Measurements from ENCODE around the gene CCDC120.
A peak's percentile ranks its signal among the peaks of the same experiment; 100 is the strongest.

The CCDC120 gene

GRCh38 chrX:49101629-49101984 lies 42.8 kb downstream of the CCDC120 start:
- Histone ChIP-seq H3F3A (ENCODE audit: insufficient read depth, low read length) (peaks cover 4% of the 10 kb centered on the region), H3K79me2 (ENCODE audit: low read length) (no peaks in the 10 kb centered on the region), H3K36me3 (replicated peaks; ENCODE audit: insufficient read depth, low read length) (no peaks in the 10 kb centered on the region), H3K4me1 (ENCODE audit: low read length) (no peaks in the 10 kb centered on the region), H3K4me3 (ENCODE audit: low read length) (peak overlapping the region; percentile 78), H3K4me2 (ENCODE audit: low read depth, low read length) (peak overlapping the region; percentile 65), H3K27ac (ENCODE audit: low read length) (no peak overlapping the region), H4K20me1 (ENCODE audit: insufficient read depth, low read length) (no peaks in the 10 kb centered on the region), H3K9me2 (replicated peaks; ENCODE audit: insufficient read depth, low read length) (no peaks in the 10 kb centered on the region), H2AFZ (ENCODE audit: low read length) (peak overlapping the region; percentile 67; the same call in 1 of the 2 replicates), H3K27me3 (replicated peaks; ENCODE audit: insufficient read depth, low read length) (no peaks in the 10 kb centered on the region), H3K9ac (ENCODE audit: low read length) (peak overlapping the region; percentile 66; the same call in 1 of the 2 replicates), H3K9me3 (replicated peaks; ENCODE audit: insufficient read depth, low read length) (no peaks in the 10 kb centered on the region)
- no peak for TF ChIP-seq EZH2 (optimal IDR thresholded peaks at IDR 0.05; ENCODE audit: low read depth, low read length)
- peak; percentile 11; the same call in 1 of the 2 replicates for TF ChIP-seq CTCF (IDR thresholded peaks at IDR 0.05; ENCODE audit: low read length)
- DNase-seq: no peak

GRCh38 chrX:49102190-49102589 lies 43.4 kb downstream of the CCDC120 start:
- H2AFZ ChIP-seq (ENCODE audit: low read length): no peak overlapping the region
- H3K9me3 ChIP-seq (replicated peaks; ENCODE audit: insufficient read depth, low read length): no peaks in the 10 kb centered on the region
- H3K27ac ChIP-seq (ENCODE audit: low read length): no peak overlapping the region
- no peak overlapping the region for H3K4me3 ChIP-seq (ENCODE audit: low read length)
- no peaks in the 10 kb centered on the region for H3K27me3 ChIP-seq (replicated peaks; ENCODE audit: insufficient read depth, low read length)
- peaks cover 4% of the 10 kb centered on the region for H3F3A ChIP-seq (ENCODE audit: insufficient read depth, low read length)
- H3K9me2 ChIP-seq (replicated peaks; ENCODE audit: insufficient read depth, low read length): no peaks in the 10 kb centered on the region
- H3K9ac ChIP-seq (ENCODE audit: low read length): no peak overlapping the region
- H3K4me2 ChIP-seq (ENCODE audit: low read depth, low read length): no peak overlapping the region
- no peak for DNase-seq
- H3K4me1 ChIP-seq (ENCODE audit: low read length): no peaks in the 10 kb centered on the region
- no peak for TF ChIP-seq EZH2phosphoT487 (IDR thresholded peaks at IDR 0.05; ENCODE audit: low read length)
- TF ChIP-seq CTCF (IDR thresholded peaks at IDR 0.05; ENCODE audit: low read length): no peak
- TF ChIP-seq EZH2 (optimal IDR thresholded peaks at IDR 0.05; ENCODE audit: low read depth, low read length): no peak
- no peaks in the 10 kb centered on the region for H4K20me1 ChIP-seq (ENCODE audit: insufficient read depth, low read length)
- H3K36me3 ChIP-seq (replicated peaks; ENCODE audit: insufficient read depth, low read length): no peaks in the 10 kb centered on the region
- H3K79me2 ChIP-seq (ENCODE audit: low read length): no peaks in the 10 kb centered on the region

GRCh38 chrX:49103637-49104036 lies 44.8 kb downstream of the CCDC120 start:
- H2AFZ ChIP-seq (ENCODE audit: low read length): no peak overlapping the region
- H3K27ac ChIP-seq (ENCODE audit: low read length): no peak overlapping the region
- TF ChIP-seq EZH2 (optimal IDR thresholded peaks at IDR 0.05; ENCODE audit: low read depth, low read length) (no peak), CTCF (IDR thresholded peaks at IDR 0.05; ENCODE audit: low read length) (no peak), EZH2phosphoT487 (IDR thresholded peaks at IDR 0.05; ENCODE audit: low read length) (no peak)
- H3K9me3 ChIP-seq (replicated peaks; ENCODE audit: insufficient read depth, low read length): no peaks in the 10 kb centered on the region
- no peak overlapping the region for H3K4me3 ChIP-seq (ENCODE audit: low read length)
- no peak overlapping the region for H3K9ac ChIP-seq (ENCODE audit: low read length)
- no peak overlapping the region for H3K4me2 ChIP-seq (ENCODE audit: low read depth, low read length)
- H3K36me3 ChIP-seq (replicated peaks; ENCODE audit: insufficient read depth, low read length): no peaks in the 10 kb centered on the region
- H3K4me1 ChIP-seq (ENCODE audit: low read length): no peaks in the 10 kb centered on the region
- no peaks in the 10 kb centered on the region for H3K9me2 ChIP-seq (replicated peaks; ENCODE audit: insufficient read depth, low read length)
- no peaks in the 10 kb centered on the region for H3K79me2 ChIP-seq (ENCODE audit: low read length)
- no peaks in the 10 kb centered on the region for H4K20me1 ChIP-seq (ENCODE audit: insufficient read depth, low read length)
- H3F3A ChIP-seq (ENCODE audit: insufficient read depth, low read length): peaks cover 4% of the 10 kb centered on the region
- no peak for DNase-seq
- H3K27me3 ChIP-seq (replicated peaks; ENCODE audit: insufficient read depth, low read length): no peaks in the 10 kb centered on the region
